ENCODE results near the gene LSM7.
"Not testable (repeated sequence)": the region's sequence is repeated elsewhere in the genome, so short reads cannot be mapped to it uniquely, and the experiment has no call there.

Gene LSM7

GRCh38 chr19:2354670-2355069, 26.3 kb upstream of the LSM7 start:
- no peak for DNase-seq

GRCh38 chr19:2353887-2354592, 25.7 kb upstream of the LSM7 start:
- DNase-seq, result no peak

DNA sequence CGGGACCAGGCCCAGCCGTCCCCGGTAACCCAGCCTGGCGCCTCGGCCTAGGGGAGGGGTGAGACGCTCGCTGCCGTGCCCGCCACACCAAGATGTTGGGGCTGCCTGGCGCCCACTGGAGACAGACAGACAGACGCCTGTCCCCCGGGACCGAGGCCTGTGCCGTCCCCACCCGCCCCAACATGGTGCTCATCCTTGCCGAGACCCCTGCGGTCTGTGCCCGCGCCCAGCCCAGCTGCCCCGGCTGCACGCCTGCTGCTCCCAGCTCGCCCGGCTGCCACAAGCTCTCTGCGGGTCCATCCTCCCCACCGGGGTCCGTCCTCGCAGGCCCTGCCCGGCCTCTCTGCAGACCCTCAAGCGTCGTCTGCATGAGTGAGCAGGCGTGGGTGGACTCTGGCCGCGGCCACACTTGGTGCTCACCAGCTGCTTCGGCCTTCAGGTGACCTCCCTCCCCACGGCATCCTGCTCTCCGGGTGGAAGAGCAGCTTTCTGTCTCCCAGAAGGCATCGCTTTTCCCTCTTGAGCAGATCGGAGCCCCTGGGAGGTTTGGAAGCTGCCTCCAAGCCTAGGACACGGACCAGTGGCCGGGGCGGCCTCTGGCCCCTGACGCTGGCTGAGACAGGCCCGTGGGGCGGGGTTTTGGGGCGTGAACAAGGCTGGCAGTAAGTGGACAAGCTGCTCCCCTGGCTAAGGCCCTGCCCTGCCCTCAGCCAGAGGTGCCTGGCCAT, 24.9 kb upstream of the LSM7 start:
- no peak for DNase-seq

DNA sequence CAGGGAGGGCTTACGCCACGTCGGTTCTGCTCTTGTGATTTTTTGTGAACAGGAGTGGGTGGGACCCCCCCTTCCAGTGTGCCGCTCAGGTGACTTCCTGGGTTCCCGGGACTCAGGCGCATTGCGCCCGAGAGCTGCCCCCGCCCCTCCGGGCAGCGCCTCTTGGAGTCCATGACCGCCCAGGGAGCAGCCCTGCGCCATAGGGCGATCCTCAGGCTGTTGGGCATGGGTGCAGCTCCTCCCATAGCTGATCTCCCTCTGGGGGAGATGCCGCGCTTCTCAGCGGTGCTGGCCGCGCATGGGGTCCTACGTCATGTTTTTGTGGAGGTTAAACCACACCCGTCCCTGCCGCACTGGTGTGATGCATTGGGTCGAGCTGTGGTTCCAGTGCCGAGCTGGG, 23.7 kb upstream of the LSM7 start:
- DNase-seq, result no peak

GRCh38 chr19:2351591-2351990, 23.2 kb upstream of the LSM7 start:
- no peak for DNase-seq

GRCh38 chr19:2350656-2351055, 22.3 kb upstream of the LSM7 start:
- DNase-seq, result no peak

DNA sequence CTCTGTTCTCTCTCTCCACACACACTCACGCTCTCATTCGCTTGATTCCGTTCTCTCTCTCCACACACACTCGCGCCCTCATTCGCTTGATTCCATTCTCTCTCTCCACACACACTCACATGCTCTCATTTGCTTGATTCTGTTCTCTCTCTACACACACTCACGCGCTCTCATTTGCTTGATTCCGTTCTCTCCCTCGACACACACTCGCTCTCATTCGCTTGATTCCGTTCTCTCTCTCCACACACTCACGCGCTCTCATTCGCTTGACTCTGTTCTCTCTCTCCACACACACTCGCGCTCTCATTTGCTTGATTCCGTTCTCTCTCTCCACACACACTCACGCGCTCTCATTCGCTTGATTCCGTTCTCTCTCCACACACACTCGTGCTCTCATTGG, 21.4 kb upstream of the LSM7 start:
- DNase-seq, result not testable (repeated sequence)

- no peak for DNase-seq
These were observed 17.6 kb upstream of the LSM7 start for GRCh38 chr19:2345794-2346663.

DNA sequence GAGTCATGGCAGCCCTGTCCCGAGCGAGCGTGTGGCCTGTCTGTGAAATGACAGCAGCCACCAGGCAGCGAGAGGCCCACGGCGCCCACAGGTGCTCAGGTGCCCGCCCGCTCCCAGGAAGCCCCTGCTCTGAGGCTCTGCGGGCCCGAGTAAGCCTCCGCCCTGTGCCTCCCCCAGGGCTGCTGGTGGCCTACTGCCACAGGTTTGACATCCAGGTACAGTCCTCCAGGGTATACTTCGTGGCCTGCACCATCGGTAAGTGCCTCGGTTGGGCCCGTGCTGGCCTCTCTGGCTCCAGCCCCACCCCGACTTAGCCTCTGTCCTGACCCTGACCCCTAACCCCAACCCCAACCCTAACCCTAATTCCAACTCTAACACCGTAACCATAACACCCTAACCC, 16.7 kb upstream of the LSM7 start:
- no peak for DNase-seq

DNA sequence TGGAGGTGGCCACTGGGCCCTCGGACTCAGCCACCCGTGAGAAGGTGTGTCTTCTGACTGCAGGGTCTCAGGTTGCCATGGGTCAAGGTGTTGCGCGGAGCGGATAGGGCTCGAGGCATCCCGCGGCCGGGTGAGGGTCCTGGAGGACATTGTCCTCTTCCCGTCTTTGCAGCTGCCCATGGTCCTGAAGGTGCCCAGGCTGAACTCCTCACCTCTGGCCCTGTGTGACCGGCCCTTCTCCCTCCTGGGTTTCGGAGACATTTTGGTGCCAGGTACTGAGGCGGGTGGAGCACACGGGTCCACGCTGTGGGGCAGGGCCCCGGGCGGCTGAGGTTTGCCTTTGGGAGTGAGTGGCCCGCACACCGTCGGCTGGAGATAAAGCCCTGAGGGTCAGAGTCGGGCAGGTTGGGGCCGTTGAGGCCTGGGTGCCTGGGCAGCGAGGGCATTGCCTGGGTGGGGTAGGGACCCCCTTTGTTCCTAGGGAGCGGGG, 16.0 kb upstream of the LSM7 start:
- no peak for DNase-seq

DNA sequence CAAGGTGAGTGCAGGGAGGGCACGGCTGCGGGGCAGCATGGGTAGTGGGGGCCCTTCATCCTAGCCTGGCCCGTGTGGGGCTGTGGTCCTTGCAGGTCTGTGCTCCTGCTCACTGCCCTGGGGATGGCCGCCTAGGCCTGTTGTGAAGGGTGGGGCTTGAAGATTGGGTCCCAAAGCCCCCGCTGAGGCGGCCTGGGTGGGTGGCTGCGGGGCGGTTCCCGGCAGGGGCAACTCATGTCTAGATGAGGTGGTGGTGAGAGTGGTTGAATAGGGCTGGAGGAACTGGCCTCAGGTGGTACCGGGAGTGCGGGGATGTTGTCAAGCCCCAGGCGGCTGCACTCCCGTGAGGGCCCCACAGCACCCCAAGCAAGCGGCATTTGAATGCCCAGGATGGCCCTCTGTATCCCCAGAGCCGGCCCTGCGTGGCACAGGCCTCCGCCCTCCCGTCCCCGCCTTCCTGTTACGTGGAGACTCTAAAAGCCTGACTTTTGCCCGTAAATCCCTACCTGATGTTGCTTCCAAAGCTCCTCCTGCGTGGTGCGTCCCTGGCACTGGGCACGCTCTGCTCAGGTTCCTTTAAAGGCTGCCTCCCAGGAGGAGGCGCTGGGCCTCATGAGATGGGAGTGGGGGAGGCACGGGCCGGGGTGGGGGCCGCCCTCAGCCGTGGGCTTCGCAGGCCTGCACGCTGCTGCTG, 15.1 kb upstream of the LSM7 start:
- no peak for DNase-seq

- DNase-seq, result no peak
These were observed 14.4 kb upstream of the LSM7 start for GRCh38 chr19:2342656-2343288.

GRCh38 chr19:2341982-2342381, 13.6 kb upstream of the LSM7 start:
- no peak for DNase-seq

DNA sequence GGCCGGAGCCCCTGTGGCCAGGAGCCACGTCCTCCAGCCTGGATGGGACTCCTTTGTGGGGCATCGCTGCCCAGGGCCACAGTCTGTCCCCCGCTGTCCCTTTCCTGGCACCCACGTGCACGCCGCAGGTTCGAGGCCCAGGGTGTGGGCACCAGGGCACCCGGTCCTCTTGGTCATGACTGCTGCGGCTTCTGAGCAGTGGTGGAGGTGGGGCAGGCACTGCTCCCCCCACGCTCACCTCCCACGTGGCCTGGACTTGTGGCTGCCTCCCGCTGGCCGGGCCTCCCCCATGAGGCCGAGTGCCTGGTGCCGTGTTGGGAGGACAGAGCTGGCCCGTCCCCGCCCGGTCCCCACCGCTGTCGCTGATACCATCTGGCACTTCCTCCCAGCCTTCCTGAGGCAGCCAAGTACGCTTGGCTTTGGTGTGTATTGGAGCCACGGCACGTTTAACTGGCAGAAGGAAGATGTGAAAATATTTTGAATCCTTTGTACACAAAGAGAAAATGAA, 12.9 kb upstream of the LSM7 start:
- DNase-seq, result no peak

DNA sequence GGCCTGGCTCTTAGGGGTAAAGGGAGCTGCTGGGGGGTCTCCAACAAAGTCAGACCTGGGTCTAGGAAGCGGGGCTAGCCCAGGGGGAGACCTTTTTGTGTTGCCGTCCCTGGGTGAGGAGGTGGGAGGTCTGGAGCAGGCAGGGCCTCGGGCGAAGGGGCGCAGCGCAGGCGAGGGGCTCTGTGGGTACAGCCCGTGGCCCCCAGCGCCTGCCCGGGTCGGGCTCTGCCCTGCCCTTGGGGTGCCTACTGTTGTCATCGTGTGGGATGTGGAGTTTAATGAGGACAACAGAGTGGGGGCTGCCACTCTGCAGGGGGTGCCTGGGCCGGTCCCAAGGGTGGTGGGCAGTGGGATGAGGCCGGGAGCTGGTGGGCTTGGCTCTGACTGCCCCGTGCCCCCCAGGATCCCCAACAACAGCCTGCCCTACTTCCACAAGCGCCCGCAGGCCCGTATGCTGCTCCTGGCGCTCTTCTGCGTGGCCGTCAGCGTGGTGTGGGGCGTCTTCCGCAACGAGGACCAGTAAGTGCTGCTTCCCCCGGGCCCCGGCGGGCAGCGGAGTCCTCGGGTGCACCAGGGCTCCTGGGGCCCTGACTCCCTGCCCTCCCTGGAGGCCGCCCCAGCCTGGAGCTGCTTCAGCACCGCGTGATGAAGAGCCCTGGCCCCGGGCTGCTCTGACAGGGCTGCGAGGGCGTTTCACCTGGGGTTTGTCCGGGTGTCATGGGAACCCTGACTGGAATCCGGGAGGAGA, 12.3 kb upstream of the LSM7 start:
- no peak for DNase-seq

GRCh38 chr19:2339644-2340310, 11.4 kb upstream of the LSM7 start:
- DNase-seq, result no peak

- no peak for DNase-seq
These were observed 10.6 kb upstream of the LSM7 start for GRCh38 chr19:2338751-2339643.

- no peak for DNase-seq
These were observed 9.7 kb upstream of the LSM7 start for GRCh38 chr19:2338055-2338615.

- no peak for DNase-seq
These were observed 8.9 kb upstream of the LSM7 start for GRCh38 chr19:2337329-2337707.
